H7 (cell line): ENCODE data around the gene BAK1. TPM values are rescaled to one million over a fixed set of nuclear protein-coding genes. Genes with fewer than 3 reads are reported as not detected.
A peak's percentile ranks its signal among the peaks of the same experiment; 100 is the strongest.

Experiments used
- DNase-seq: peaks from one replicate; pipeline ENCODE4 v3.0.0; 2012
- H3K27me3 ChIP-seq: 2 replicates; pipeline ENCODE4 v1.6.0; 2011; ENCODE audit warnings: mild to moderate bottlenecking, low read length; ENCODE audit not compliant: control insufficient read depth, insufficient read depth
- H3K36me3 ChIP-seq: replicated peaks from 2 replicates; pipeline ENCODE4 v1.5.1; 2011; ENCODE audit warnings: low read length; ENCODE audit not compliant: control insufficient read depth, insufficient read depth
- H3K4me3 ChIP-seq: 2 replicates; pipeline ENCODE4 v1.5.1; 2011; ENCODE audit warnings: low read depth, mild to moderate bottlenecking, control low read depth, low read length, moderate library complexity; ENCODE audit not compliant: insufficient read depth
- total RNA-seq: library from RNA; depleted of rRNA; stranded (reverse); fragments of >200 nt; shearing (Covaris generic); gene quantifications from 2 replicates; pipeline ENCODE4 v1.2.3, GENCODE V29; 2014

Gene BAK1
- total RNA-seq, 1 experiment from 2014 or later, result 45.9 TPM

DNA sequence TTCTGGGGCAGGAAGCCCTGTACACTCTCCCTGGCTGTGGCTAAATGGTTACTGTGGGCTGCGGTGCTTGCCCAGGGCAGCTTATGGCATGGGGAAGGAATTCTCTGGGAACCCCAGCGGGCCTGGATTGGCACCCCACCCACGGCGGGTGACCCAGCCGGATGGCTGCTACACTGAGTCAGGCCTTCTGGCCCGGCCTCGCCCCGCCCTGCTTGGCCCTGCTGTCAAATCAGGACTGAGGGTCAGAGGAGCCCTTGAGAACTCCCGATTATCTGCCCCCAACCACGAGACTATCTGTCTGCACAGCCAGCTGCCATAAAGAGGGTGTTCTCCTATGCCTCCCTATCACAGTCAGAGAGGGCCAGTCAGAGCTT is 33.7 kb upstream of the BAK1 start:
- Histone ChIP-seq H3K27me3 (no peaks in the 10 kb centered on the region), H3K4me3 (no peak overlapping the region), H3K36me3 (no peaks in the 10 kb centered on the region)
- peak; percentile 38 for DNase-seq

DNA sequence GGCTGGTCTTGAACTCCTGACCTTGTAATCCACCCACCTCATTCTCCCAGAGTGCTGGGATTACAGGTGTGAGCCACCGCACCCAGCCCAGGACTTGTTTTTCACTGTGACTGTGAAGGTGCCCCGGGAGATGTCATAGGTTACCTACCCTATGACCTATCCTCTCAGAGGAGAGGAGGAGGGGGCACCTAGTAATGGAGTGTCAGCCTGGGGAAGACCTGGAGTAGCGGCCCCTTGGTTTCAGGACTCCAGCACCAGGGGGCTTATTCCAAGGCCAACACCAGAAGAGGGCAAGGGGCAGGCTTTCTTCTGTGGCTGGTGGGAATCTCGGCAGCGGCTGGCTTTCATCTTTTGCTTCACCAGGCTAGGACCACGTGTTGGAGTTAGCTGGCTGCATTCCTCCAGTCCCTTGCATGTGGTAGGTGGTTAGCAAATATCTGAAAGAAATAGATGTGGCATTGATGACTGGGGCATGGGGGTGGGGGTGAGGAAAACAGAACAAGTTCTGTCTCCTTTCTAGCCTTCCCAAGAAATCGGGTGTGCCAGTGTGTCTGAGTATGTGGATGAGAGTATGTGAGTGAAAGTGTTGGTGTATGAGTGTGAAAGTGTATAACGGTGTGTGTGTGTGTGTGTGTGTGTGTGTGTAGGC is 33.2 kb upstream of the BAK1 start:
- Histone ChIP-seq H3K27me3 (no peaks in the 10 kb centered on the region), H3K4me3 (no peak overlapping the region), H3K36me3 (no peaks in the 10 kb centered on the region)
- peak; percentile 31 for DNase-seq

DNA sequence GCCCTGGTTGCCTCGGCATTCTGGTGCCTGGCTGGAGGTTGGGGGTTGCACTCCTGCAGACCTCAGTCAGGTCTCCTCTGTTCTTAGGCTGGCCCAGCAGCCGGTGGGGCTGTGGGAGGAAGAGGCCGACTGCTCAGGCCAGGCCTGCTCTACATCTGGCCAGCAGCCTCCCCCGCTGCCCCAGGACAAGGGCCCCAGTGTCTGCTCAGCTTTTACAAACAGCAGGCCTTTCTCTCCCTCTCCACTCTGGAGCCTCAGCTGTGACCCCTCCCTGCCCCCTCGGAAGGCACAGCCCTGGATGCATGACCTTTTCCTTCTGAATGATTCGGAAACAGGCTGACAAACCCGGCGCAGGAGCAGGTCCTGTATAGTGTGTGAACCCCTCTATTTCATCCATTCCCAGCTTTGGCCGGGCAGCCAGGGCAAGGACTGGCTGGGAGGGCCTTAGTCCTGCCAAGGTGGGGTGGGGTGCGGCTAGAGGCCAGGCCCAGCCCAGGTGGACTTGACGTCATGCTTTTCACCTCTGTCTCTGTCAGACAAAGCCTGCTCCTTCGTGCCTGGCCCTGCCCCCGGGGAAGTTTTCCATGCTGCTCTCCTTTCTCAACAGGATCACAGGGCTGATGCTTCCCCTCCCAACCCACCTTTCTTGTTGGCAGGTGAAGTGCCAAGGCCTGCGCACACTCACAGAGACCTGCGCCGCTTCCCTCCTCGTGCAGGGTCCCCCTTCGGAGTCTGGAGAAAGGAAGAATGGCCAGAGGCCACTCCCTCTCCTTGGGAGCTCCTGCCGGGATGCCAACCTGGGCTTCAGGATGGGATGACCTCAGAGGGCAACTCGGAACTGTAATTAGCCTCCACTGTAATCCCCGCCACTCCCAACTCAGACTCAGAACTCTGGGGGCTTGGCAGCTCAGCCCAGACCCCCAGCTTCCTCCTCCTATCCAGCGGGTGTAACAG is 31.0 kb upstream of the BAK1 start:
- H3K27me3 ChIP-seq, result no peaks in the 10 kb centered on the region
- H3K36me3 ChIP-seq, result no peaks in the 10 kb centered on the region
- DNase-seq, result peak; percentile 71
- H3K4me3 ChIP-seq, result no peak overlapping the region

DNA sequence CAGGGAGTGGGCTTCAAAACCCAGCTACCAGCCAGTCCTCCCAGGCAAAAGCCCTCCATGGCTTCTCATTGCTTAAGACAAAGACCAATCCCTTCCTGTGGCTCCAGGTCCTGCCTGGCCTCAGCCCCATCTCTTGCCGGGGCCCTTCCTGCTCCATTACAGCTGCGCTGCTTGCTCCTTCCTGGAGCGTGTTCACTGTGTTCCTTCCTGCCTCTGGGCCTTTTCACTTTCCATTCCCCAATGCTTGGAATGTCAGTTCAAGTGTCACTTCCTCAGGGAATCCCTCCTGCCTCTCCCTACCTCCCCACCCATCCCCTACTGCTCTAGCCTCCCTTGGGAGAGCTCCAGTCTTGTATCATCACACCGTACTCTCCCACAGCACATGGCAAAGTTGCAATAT is 30.0 kb upstream of the BAK1 start:
- DNase-seq, result peak; percentile 51
- Histone ChIP-seq H3K27me3 (no peaks in the 10 kb centered on the region), H3K36me3 (no peaks in the 10 kb centered on the region), H3K4me3 (no peak overlapping the region)

DNA sequence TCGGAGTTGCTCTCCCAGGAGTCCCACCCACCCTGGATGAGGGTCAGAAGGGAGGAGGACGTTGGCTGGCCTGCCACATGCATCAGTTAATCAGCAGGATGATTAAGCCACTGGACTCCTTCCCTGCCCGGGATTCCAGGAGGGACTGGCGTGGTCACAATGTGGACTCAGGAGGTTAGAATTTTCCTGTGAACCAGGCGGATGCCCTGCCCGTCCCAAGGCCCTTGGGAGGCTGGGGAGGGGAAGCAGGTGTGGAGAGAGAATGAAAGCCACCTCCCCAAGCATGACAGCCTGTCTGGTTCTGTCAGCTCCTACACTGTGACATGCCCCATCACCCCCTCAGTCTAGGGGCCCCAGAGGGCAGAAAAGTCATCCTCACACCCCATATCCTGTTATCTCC is 29.5 kb upstream of the BAK1 start:
- no peak overlapping the region for H3K4me3 ChIP-seq

DNA sequence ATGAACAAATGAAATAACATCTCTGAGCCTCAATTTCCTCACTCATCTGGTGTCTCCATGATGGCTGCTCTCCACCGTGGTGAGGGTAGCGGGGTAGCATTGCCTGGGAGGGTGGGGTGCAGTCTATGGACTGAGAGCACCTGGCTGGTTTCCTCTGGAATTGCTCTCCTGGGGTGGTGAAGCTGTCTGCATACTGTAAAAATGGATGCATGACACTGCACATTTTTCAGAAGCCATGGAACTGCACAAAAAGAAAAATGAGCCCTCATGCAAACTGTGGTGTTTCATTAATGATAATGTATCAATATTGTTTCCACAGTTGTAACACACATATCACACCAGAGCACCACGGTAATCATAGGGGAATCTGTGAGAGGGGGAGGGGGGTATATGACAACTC is 28.9 kb upstream of the BAK1 start:
- H3K27me3 ChIP-seq, result no peaks in the 10 kb centered on the region
- no peaks in the 10 kb centered on the region for H3K36me3 ChIP-seq
- no peak for DNase-seq
- no peak overlapping the region for H3K4me3 ChIP-seq

More for the DNA sequence above, 29.5 kb upstream of the BAK1 start:
- no peak for DNase-seq
- Histone ChIP-seq H3K36me3 (no peaks in the 10 kb centered on the region), H3K27me3 (no peaks in the 10 kb centered on the region)

DNA sequence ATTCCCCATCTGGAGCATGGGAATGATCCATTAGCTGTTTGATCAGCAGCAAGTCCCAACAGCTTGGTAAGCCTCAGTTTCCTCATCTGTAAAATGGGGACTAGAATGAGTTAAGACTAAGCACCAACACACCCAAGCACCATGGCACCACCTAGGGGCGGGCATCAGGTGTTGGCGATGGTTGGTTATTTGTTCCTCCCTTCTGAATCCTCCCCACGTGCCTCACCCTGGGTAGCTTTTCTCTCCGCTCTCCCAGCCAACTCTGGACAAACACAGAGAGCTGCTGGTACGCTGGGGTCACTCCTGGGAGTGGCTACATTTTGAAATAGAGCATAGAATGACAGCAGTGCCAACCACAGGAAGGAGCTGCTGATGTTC is 27.7 kb upstream of the BAK1 start:
- Histone ChIP-seq H3K36me3 (no peaks in the 10 kb centered on the region), H3K27me3 (no peaks in the 10 kb centered on the region), H3K4me3 (no peak overlapping the region)
- DNase-seq, result peak; percentile 74

DNA sequence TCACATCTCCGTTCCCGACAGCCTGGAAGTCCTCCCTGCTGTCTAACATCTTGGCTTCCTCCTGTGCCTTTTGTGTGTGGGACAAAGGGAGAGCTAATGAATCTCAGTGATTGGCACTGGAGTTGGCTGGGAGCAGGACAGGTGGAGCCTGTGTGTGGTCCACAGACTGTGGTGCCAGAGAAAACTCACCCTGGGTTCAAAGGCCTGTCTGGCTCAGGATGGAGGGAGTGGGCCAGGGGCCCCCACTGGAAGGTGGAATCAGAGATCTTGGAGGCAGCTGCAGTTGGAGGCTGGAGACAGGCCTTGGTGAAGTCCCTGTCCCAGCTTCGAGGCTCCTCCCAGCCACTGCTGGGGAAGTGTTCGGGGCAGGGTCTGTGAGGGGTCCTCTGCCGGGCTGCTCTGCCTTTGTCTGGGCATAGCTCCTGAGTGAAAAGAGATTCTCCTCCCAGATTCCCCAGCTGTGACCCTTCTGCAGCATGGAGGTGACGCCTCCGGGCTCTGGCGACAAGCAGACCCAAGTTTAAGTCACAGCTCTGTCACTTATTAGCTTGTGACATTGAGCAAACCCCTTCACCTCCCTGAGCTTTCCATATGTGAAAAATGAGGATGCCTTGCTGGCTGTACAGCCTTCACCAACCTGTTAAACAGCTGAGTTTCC is 27.2 kb upstream of the BAK1 start:
- Histone ChIP-seq H3K4me3 (no peak overlapping the region), H3K27me3 (no peaks in the 10 kb centered on the region), H3K36me3 (no peaks in the 10 kb centered on the region)
- DNase-seq, result peak; percentile 76

DNA sequence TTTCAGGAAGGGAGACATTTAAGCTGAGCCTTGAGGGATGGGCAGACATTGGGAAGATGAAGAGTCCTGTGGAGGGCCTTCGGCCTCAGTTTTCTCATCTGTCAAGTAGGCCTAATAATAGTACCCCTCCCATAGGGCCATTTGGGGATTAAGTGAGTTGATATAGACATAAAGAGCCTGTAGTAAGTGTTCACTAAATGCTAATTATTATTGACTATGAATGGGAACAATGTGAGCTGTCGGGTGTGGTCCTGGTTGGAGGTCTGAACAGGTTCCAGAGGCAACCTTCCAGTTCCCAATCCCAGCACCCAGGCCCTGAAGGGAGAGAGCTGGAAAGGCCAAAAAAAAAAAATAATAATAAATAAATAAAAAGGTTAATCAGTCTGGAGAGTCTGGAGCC is 26.6 kb upstream of the BAK1 start:
- Histone ChIP-seq H3K4me3 (no peak overlapping the region), H3K36me3 (no peaks in the 10 kb centered on the region), H3K27me3 (no peaks in the 10 kb centered on the region)
- DNase-seq, result peak; percentile 30

DNA sequence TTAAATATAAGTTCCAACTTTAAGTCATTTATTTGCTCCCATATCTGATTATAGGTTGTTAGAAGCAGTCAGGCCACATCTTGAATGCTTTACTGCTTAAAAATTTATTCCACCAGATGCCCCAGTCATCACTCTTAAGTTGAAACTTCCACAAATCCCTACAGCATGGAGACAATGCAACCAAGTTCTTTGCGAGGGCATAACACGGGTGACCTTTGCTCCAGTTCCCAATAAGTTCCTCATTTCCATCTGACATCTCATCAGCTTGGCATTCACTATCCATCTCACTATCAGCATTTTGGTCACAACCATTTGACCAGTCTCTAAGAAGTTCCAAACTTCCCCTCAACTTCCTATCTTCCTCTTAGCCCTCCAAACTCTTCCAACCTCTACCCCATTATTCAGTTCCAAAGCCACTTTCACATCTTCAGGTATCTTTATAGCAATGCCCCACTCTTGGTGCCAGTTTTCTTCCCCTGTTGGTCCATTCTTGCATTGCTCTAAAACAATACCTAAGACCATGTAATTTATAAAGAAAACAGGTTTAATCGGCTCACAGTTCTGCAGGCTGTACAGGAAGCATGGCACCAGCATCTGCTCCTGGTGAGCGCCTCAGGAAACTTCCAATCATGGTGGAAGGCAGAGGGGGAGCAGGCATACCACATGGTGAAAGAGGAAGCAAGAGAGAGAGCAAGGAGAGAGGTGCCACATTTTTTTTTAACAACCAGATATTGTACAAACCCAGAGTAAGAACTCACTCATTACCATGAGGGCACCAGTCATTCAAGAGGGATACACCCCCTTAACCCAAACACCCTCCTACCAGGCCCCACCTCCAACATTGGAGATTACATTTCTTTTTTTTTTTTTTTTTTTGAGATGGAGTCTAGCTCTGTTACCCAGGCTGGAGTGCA is 25.1 kb upstream of the BAK1 start:
- no peak for DNase-seq
- Histone ChIP-seq H3K27me3 (no peaks in the 10 kb centered on the region), H3K36me3 (no peaks in the 10 kb centered on the region), H3K4me3 (no peak overlapping the region)

DNA sequence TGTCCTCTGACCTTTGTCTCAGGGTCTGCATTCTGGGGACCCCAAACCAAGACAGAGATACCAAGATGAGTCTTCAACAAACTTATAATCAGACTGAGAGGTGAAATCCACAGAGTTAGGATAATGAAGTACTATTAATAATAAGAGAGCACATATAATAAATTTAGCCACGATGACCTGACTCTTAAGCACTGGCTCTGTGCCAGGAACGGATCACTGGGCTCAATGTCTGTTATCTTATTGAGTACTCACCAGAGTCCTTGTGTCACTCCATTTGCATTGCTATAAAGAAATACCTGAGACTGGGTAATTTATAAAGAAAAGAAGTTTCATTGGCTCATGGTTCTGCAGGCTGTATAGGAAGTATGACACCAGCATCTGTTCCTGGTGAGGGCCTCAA is 22.1 kb upstream of the BAK1 start:
- no peak for DNase-seq

DNA sequence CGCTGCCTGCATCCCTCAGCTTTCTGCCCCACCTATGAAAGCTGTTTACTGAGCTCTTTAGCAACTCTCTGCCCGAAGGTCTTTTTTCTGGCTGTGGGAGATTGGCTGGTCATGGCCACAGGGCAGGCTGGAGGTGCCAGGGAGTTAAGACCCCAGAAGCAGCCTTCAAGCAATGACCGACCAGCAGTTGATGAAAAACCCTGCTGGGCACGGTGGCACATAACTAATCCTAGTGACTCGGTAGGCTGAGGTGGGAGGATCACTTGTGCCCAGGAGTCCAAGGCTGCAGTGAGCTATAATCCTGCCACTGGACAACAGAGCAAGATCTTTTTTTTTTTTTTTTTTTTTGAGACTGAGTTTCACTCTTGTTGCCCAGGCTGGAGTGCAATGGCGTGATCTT is 20.7 kb upstream of the BAK1 start:
- H3K4me3 ChIP-seq, result no peak overlapping the region
- DNase-seq, result no peak
- no peaks in the 10 kb centered on the region for H3K27me3 ChIP-seq
- no peaks in the 10 kb centered on the region for H3K36me3 ChIP-seq

More for the DNA sequence above, 22.1 kb upstream of the BAK1 start:
- H3K27me3 ChIP-seq, result no peaks in the 10 kb centered on the region
- no peak overlapping the region for H3K4me3 ChIP-seq
- H3K36me3 ChIP-seq, result no peaks in the 10 kb centered on the region

DNA sequence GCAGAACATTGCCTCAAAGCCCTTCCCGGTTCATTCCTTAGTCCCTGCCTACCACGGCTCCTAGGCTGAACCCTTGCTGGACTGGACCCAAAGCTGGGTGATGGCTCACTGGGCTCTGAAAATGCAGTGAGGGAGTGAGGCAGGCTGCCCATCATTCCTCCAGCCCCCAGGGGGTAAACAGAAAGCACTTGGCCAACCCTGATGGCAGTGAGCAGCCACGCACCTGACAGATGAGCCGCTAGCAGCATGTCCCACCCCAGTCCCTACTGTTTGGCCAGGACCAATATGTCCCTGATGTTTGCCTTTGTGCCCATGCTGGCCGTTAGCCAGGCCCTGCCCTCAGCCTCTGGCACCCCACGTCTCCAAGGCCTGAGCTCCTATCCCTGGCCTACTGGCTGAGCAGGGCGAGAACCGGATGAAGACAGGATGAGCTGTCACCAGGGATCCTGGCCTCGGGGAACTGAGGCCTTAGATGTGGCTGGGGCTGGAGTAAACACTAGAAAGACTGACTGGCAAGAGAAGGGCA is 19.4 kb upstream of the BAK1 start:
- Histone ChIP-seq H3K27me3 (no peaks in the 10 kb centered on the region), H3K4me3 (no peak overlapping the region), H3K36me3 (no peaks in the 10 kb centered on the region)
- DNase-seq, result peak; percentile 40
